G401 (cell line): ENCODE data around the gene IFNA14. TPM values are rescaled to one million over a fixed set of nuclear protein-coding genes. Genes with fewer than 3 reads are reported as not detected.
"Not testable (repeated sequence)": the region's sequence is repeated elsewhere in the genome, so short reads cannot be mapped to it uniquely, and the experiment has no call there.

ENCODE experiments used
- DNase-seq: peaks from one replicate; pipeline ENCODE4 v3.0.0-alpha.2; 2015; ENCODE audit warnings: low spot score
- in situ Hi-C: cut with HindIII; loops from 2 replicates; pipeline ENCODE4 v1.10.0; 2016; ENCODE audit warnings: low sequenced_read_pairs, mixed read lengths
- total RNA-seq: library from RNA; depleted of rRNA; stranded (reverse); fragments of >200 nt; shearing (Covaris generic); gene quantifications from 2 replicates; pipeline ENCODE4 v1.2.3, GENCODE V29; 2014; rRNA removed

IFNA14 gene
- total RNA-seq, result not detected in 2 replicates

- in situ Hi-C loops, result no loop called here
- no peak for DNase-seq
These were observed at the start of gene IFNA14 for GRCh38 chr9:21239911-21240310. Gene IFNA14, minus strand, starts transcription at chr9:21240005. Its CDS starts 70 bp downstream, at chr9:21239935.

GRCh38 chr9:21287280-21287679 lies 47.5 kb upstream of the IFNA14 start:
- in situ Hi-C loops, result no loop called here

GRCh38 chr9:21286659-21287058 lies 46.9 kb upstream of the IFNA14 start:
- no peak for DNase-seq
- in situ Hi-C loops, result no loop called here

More at GRCh38 chr9:21287280-21287679, 47.5 kb upstream of the IFNA14 start:
- no peak for DNase-seq

GRCh38 chr9:21286099-21286498 lies 46.3 kb upstream of the IFNA14 start:
- in situ Hi-C loops, result no loop called here
- no peak for DNase-seq

- no peak for DNase-seq
- in situ Hi-C loops, result no loop called here
These were observed 41.5 kb upstream of the IFNA14 start for GRCh38 chr9:21281275-21281674.

GRCh38 chr9:21268347-21268657 lies 28.5 kb upstream of the IFNA14 start:
- in situ Hi-C loops, result no loop called here
- peak; percentile 13 for DNase-seq

- DNase-seq, result no peak
- in situ Hi-C loops, result no loop called here
These were observed 27.9 kb upstream of the IFNA14 start for GRCh38 chr9:21267485-21268346.

- in situ Hi-C loops, result no loop called here
- peak; percentile 71 for DNase-seq
These were observed 27.1 kb upstream of the IFNA14 start for GRCh38 chr9:21266733-21267484.

GRCh38 chr9:21265421-21266189 lies 25.8 kb upstream of the IFNA14 start:
- no peak for DNase-seq
- in situ Hi-C loops, result no loop called here

- in situ Hi-C loops, result no loop called here
- DNase-seq, result no peak
These were observed 15.9 kb upstream of the IFNA14 start for GRCh38 chr9:21255538-21256212.

GRCh38 chr9:21252721-21253547 lies 13.1 kb upstream of the IFNA14 start:
- peak; percentile 49 for DNase-seq
- in situ Hi-C loops, result no loop called here

GRCh38 chr9:21251638-21252037 lies 11.8 kb upstream of the IFNA14 start:
- no peak for DNase-seq
- in situ Hi-C loops, result no loop called here

- DNase-seq, result no peak
- in situ Hi-C loops, result no loop called here
These were observed 11.4 kb upstream of the IFNA14 start for GRCh38 chr9:21251190-21251589.

- in situ Hi-C loops, result no loop called here
- DNase-seq, result no peak
These were observed 5.0 kb upstream of the IFNA14 start for GRCh38 chr9:21244836-21245235.

GRCh38 chr9:21236360-21236714 lies 3.5 kb downstream of the IFNA14 start:
- DNase-seq, in situ Hi-C loops: not testable (repeated sequence)

GRCh38 chr9:21235468-21236359 lies 4.1 kb downstream of the IFNA14 start:
- peak; percentile 48 for DNase-seq
- in situ Hi-C loops, result not testable (repeated sequence)

- in situ Hi-C loops, result no loop called here
- DNase-seq, result no peak
These were observed 5.6 kb downstream of the IFNA14 start for GRCh38 chr9:21234153-21234687.
